ENCODE measurements around the gene CPPED1.

The CPPED1 gene

GRCh38 chr16:12678983-12679382 is 124.7 kb downstream of the CPPED1 start:
- H3K27me3 ChIP-seq (ENCODE audit: control insufficient read depth, insufficient read depth, low read length): no peaks in the 10 kb centered on the region
- H3K36me3 ChIP-seq (ENCODE audit: control insufficient read depth, insufficient read depth, low read length): no peaks in the 10 kb centered on the region
- H3K27ac ChIP-seq: no peak overlapping the region
- TF ChIP-seq CTCF (IDR thresholded peaks at IDR 0.05): no peak
- no peak overlapping the region for H3K9ac ChIP-seq
- no peak overlapping the region for H3K4me3 ChIP-seq (ENCODE audit: low read depth, low read length)
- no peak overlapping the region for H2AFZ ChIP-seq
- H3K4me1 ChIP-seq: no peaks in the 10 kb centered on the region
- no peaks in the 10 kb centered on the region for H3K79me2 ChIP-seq
- H3K4me2 ChIP-seq (ENCODE audit: low read length): no peak overlapping the region
- no peaks in the 10 kb centered on the region for H3K9me3 ChIP-seq (ENCODE audit: control insufficient read depth, low read length)

- no peaks in the 10 kb centered on the region for H3K79me2 ChIP-seq
- TF ChIP-seq CTCF (IDR thresholded peaks at IDR 0.05): no peak
These were observed 126.2 kb downstream of the CPPED1 start for GRCh38 chr16:12677502-12677901.

GRCh38 chr16:12675852-12676251 is 127.8 kb downstream of the CPPED1 start:
- TF ChIP-seq CTCF (IDR thresholded peaks at IDR 0.05): no peak
- no peak overlapping the region for H3K9ac ChIP-seq
- no peaks in the 10 kb centered on the region for H3K79me2 ChIP-seq
- H2AFZ ChIP-seq: no peak overlapping the region
- H3K4me2 ChIP-seq (ENCODE audit: low read length): no peak overlapping the region
- H3K27ac ChIP-seq: no peak overlapping the region
- no peak overlapping the region for H3K4me3 ChIP-seq (ENCODE audit: low read depth, low read length)
- H3K36me3 ChIP-seq (ENCODE audit: control insufficient read depth, insufficient read depth, low read length): no peaks in the 10 kb centered on the region
- H3K9me3 ChIP-seq (ENCODE audit: control insufficient read depth, low read length): no peaks in the 10 kb centered on the region
- no peaks in the 10 kb centered on the region for H3K4me1 ChIP-seq
- H3K27me3 ChIP-seq (ENCODE audit: control insufficient read depth, insufficient read depth, low read length): no peaks in the 10 kb centered on the region

More at GRCh38 chr16:12677502-12677901, 126.2 kb downstream of the CPPED1 start:
- no peaks in the 10 kb centered on the region for H3K4me1 ChIP-seq
- no peaks in the 10 kb centered on the region for H3K27me3 ChIP-seq (ENCODE audit: control insufficient read depth, insufficient read depth, low read length)
- no peaks in the 10 kb centered on the region for H3K36me3 ChIP-seq (ENCODE audit: control insufficient read depth, insufficient read depth, low read length)
- H3K27ac ChIP-seq: no peak overlapping the region
- H3K4me2 ChIP-seq (ENCODE audit: low read length): no peak overlapping the region
- H3K9me3 ChIP-seq (ENCODE audit: control insufficient read depth, low read length): no peaks in the 10 kb centered on the region
- H3K9ac ChIP-seq: no peak overlapping the region
- H2AFZ ChIP-seq: no peak overlapping the region
- no peak overlapping the region for H3K4me3 ChIP-seq (ENCODE audit: low read depth, low read length)

GRCh38 chr16:12675046-12675445 is 128.6 kb downstream of the CPPED1 start:
- no peak for TF ChIP-seq CTCF (IDR thresholded peaks at IDR 0.05)
- H3K9me3 ChIP-seq (ENCODE audit: control insufficient read depth, low read length): no peaks in the 10 kb centered on the region
- H3K4me2 ChIP-seq (ENCODE audit: low read length): no peak overlapping the region
- no peak overlapping the region for H2AFZ ChIP-seq
- no peak overlapping the region for H3K27ac ChIP-seq
- H3K27me3 ChIP-seq (ENCODE audit: control insufficient read depth, insufficient read depth, low read length): no peaks in the 10 kb centered on the region
- no peaks in the 10 kb centered on the region for H3K36me3 ChIP-seq (ENCODE audit: control insufficient read depth, insufficient read depth, low read length)
- no peak overlapping the region for H3K9ac ChIP-seq
- no peak overlapping the region for H3K4me3 ChIP-seq (ENCODE audit: low read depth, low read length)
- no peaks in the 10 kb centered on the region for H3K4me1 ChIP-seq
- H3K79me2 ChIP-seq: no peaks in the 10 kb centered on the region

- H3K9me3 ChIP-seq (ENCODE audit: control insufficient read depth, low read length): no peaks in the 10 kb centered on the region
- H3K9ac ChIP-seq: no peak overlapping the region
- no peak overlapping the region for H3K4me3 ChIP-seq (ENCODE audit: low read depth, low read length)
- no peak overlapping the region for H2AFZ ChIP-seq
- no peak overlapping the region for H3K4me2 ChIP-seq (ENCODE audit: low read length)
- TF ChIP-seq CTCF (IDR thresholded peaks at IDR 0.05): no peak
- H3K36me3 ChIP-seq (ENCODE audit: control insufficient read depth, insufficient read depth, low read length): no peaks in the 10 kb centered on the region
- H3K79me2 ChIP-seq: no peaks in the 10 kb centered on the region
- no peak overlapping the region for H3K27ac ChIP-seq
- no peaks in the 10 kb centered on the region for H3K27me3 ChIP-seq (ENCODE audit: control insufficient read depth, insufficient read depth, low read length)
- H3K4me1 ChIP-seq: no peaks in the 10 kb centered on the region
These were observed 129.2 kb downstream of the CPPED1 start for GRCh38 chr16:12674524-12674923.
